Measurements from ENCODE around the gene E4F1.
"Not testable (repeated sequence)": the region's sequence is repeated elsewhere in the genome, so short reads cannot be mapped to it uniquely, and the experiment has no call there.

- TF ChIP-seq POLR2A, CTCF (IDR thresholded peaks at IDR 0.05): not testable (repeated sequence)
Observed at GRCh38 chr16:2240331-2240730, 16.9 kb downstream of the E4F1 start.

All from tibial nerve (tissue), 3 donors.